K562 (cell line): ENCODE results near the gene KLHL12. TPM values are rescaled to one million over a fixed set of nuclear protein-coding genes. Genes with fewer than 3 reads are reported as not detected.

ENCODE experiments used
- ASH1L ChIP-seq: fragments of 450-650 bp; IDR thresholded peaks from 2 replicates; pipeline ENCODE4 v1.6.1; 2018; ENCODE audit warnings: borderline replicate concordance, mild to moderate bottlenecking, low read depth; ENCODE audit not compliant: partially characterized antibody
- DACH1 ChIP-seq: fragments of 450-650 bp; IDR thresholded peaks from 2 replicates; pipeline ENCODE4 v1.6.1; 2018; ENCODE audit not compliant: partially characterized antibody
- ETV6 ChIP-seq, 3 experiments: fragments of 150-350 bp in 1 of 3; sonication (generic) in 1 of 3; formaldehyde crosslinking in 1 of 3; IDR thresholded peaks; 2 replicates each; pipeline versions ENCODE4 v1.6.1 to v1.8.0; 2014 to 2022; ENCODE audit warnings: borderline replicate concordance in 2 of 3, low read depth in 2 of 3, antibody characterized with exemption in 1 of 3, low read length in 1 of 3, mild to moderate bottlenecking in 1 of 3, missing genetic modification reagents in 1 of 3
- HNRNPK ChIP-seq: fragments of 200-400 bp; formaldehyde crosslinking; IDR thresholded peaks from one replicate; pipeline ENCODE4 v1.6.1; 2018; ENCODE audit warnings: mild to moderate bottlenecking, low read depth, low read length; ENCODE audit not compliant: poor library complexity, severe bottlenecking
- KLF10 ChIP-seq: fragments of 250-450 bp; sonication (Bioruptor Pico); IDR thresholded peaks from 2 replicates; pipeline ENCODE4 v1.6.1; 2021; ENCODE audit warnings: matching md5 sums
- L3MBTL2 ChIP-seq: fragments of 450-650 bp; IDR thresholded peaks from 2 replicates; pipeline ENCODE4 v1.6.1; 2016; ENCODE audit warnings: mild to moderate bottlenecking, moderate library complexity
- MLX ChIP-seq, 2 experiments: fragments of 450-650 bp in 1 of 2; sonication (generic) in 1 of 2; formaldehyde crosslinking; conservative IDR thresholded peaks; 2 replicates each; pipeline versions ENCODE4 v1.4.0 to v1.8.1; 2020 to 2022; ENCODE audit warnings: mild to moderate bottlenecking in 1 of 2, missing genetic modification reagents in 1 of 2
- NONO ChIP-seq, 2 experiments: fragments of 200-400 bp in 1 of 2; fragments of 450-650 bp in 1 of 2; formaldehyde crosslinking in 1 of 2; IDR thresholded peaks; 2 replicates each; pipeline ENCODE4 v1.6.1; 2017; ENCODE audit warnings: low read depth in 2 of 2, mild to moderate bottlenecking in 2 of 2, moderate library complexity in 2 of 2, low read length in 1 of 2
- RBM25 ChIP-seq: fragments of 200-400 bp; formaldehyde crosslinking; IDR thresholded peaks from 2 replicates; pipeline ENCODE4 v1.6.1; 2018; ENCODE audit warnings: low read length, low read depth, moderate library complexity; ENCODE audit not compliant: severe bottlenecking
- RFX7 ChIP-seq: fragments of 250-450 bp; sonication (Bioruptor Pico); IDR thresholded peaks from 2 replicates; pipeline ENCODE4 v1.5.1; 2021; ENCODE audit warnings: mild to moderate bottlenecking
- YY1 ChIP-seq, 3 experiments: IDR thresholded peaks; 2 replicates each; pipeline ENCODE4 v1.6.1; 2011; ENCODE audit warnings: low read length in 2 of 3, mild to moderate bottlenecking in 2 of 3, moderate library complexity in 2 of 3, borderline replicate concordance in 1 of 3, control low read depth in 1 of 3, low read depth in 1 of 3; ENCODE audit not compliant: insufficient read depth in 3 of 3, insufficient replicate concordance in 2 of 3, control insufficient read depth in 1 of 3, insufficient read length in 1 of 3; ENCODE audit errors: extremely low read depth in 1 of 3
- ZNF668 ChIP-seq: fragments of 250-450 bp; sonication (Bioruptor Pico); IDR thresholded peaks from 2 replicates; pipeline ENCODE4 v1.8.0; 2022; ENCODE audit warnings: mild to moderate bottlenecking, inconsistent platforms
- polyA plus RNA-seq, 8 experiments: library from polyadenylated mRNA; depleted of rRNA in 4 of 8; stranded (reverse) in 5 of 8; unstranded in 3 of 8; fragments of >200 nt; fragmentation: Nextera tagmentation in 2 of 8; fragmentation: Illumina TruSeq in 1 of 8; extraction: Ambion mirVana in 2 of 8; extraction: Trizol in 1 of 8; gene quantifications; 2 replicates each; pipeline versions ENCODE4 v1.2.1 to v1.2.3, GENCODE V29; 2011 to 2014; ENCODE audit warnings: inconsistent platforms in 1 of 8, missing spikeins in 1 of 8
- total RNA-seq, 7 experiments: library from RNA; depleted of rRNA in 6 of 7; stranded (reverse); fragments of >200 nt in 6 of 7; fragmentation: Illumina TruSeq in 2 of 7; extraction: Trizol in 2 of 7; gene quantifications; 2 replicates each; pipeline versions ENCODE4 v1.2.1 to v1.2.3, GENCODE V29; 2011 to 2021; ENCODE audit warnings: low replicate concordance in 1 of 7
- TF ChIP-seq, protein P1 (sequence below): fragments of 250-450 bp; sonication (Bioruptor Pico); IDR thresholded peaks from 2 replicates; pipeline ENCODE4 v1.5.0; 2021
- TF ChIP-seq, protein P2 (sequence below): IDR thresholded peaks from 3 replicates; pipeline ENCODE4 v1.6.1; 2011; ENCODE audit warnings: borderline replicate concordance, mild to moderate bottlenecking; ENCODE audit not compliant: insufficient read length, insufficient read depth

Gene KLHL12
- total and polyA plus RNA-seq, 9 of the 15 experiments (the other 6 are each of a cell fraction or from before 2014, with no cell fraction given): 23.1 to 85.1 (median 35.0) TPM

- TF ChIP-seq MLX (CRISPR knock-in tag; conservative IDR thresholded peaks at IDR 0.05) (no peak), YY1 (IDR thresholded peaks at IDR 0.05; ENCODE audit: borderline replicate concordance in 1 of 3, control insufficient read depth in 1 of 3, extremely low read depth in 1 of 3, insufficient read depth in 3 of 3, insufficient read length in 1 of 3, insufficient replicate concordance in 2 of 3, low read depth in 1 of 3, low read length in 2 of 3) (peak; percentile 74 to 99 (median 94)), L3MBTL2 (peak; percentile 50; the same call in 1 of the 2 replicates), HNRNPK (no peak), ZNF668 (CRISPR knock-in tag) (no peak), RFX7 (CRISPR knock-in tag) (no peak), RBM25 (peak; percentile 42), KLF10 (CRISPR knock-in tag) (no peak), DACH1 (no peak), NONO (IDR thresholded peaks at IDR 0.05; ENCODE audit: low read depth in 2 of 2, low read length in 1 of 2) (no peak), ETV6 (IDR thresholded peaks at IDR 0.05; ENCODE audit: borderline replicate concordance in 1 of 2, low read depth in 2 of 2, low read length in 1 of 2) (no peak), ETV6 (CRISPR knock-in tag; IDR thresholded peaks at IDR 0.05; ENCODE audit: borderline replicate concordance) (no peak), ASH1L (no peak)
- TF ChIP-seq, protein P1, sequence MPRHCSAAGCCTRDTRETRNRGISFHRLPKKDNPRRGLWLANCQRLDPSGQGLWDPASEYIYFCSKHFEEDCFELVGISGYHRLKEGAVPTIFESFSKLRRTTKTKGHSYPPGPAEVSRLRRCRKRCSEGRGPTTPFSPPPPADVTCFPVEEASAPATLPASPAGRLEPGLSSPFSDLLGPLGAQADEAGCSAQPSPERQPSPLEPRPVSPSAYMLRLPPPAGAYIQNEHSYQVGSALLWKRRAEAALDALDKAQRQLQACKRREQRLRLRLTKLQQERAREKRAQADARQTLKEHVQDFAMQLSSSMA: no peak
- TF ChIP-seq, protein P2, sequence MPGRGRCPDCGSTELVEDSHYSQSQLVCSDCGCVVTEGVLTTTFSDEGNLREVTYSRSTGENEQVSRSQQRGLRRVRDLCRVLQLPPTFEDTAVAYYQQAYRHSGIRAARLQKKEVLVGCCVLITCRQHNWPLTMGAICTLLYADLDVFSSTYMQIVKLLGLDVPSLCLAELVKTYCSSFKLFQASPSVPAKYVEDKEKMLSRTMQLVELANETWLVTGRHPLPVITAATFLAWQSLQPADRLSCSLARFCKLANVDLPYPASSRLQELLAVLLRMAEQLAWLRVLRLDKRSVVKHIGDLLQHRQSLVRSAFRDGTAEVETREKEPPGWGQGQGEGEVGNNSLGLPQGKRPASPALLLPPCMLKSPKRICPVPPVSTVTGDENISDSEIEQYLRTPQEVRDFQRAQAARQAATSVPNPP: no peak
These were observed 74.7 kb downstream of the KLHL12 start (continued) for GRCh38 chr1:202852163-202852904.
